Fibroblast of upper back skin (primary cell): ENCODE results near the gene TMEM255B.
A peak's percentile ranks its signal among the peaks of the same experiment; 100 is the strongest.
"Not testable (repeated sequence)": the region's sequence is repeated elsewhere in the genome, so short reads cannot be mapped to it uniquely, and the experiment has no call there.

Experiments
- DNase-seq: peaks from one replicate; pipeline ENCODE4 v3.0.0-alpha.2; 2013

The TMEM255B gene

GRCh38 chr13:113791226-113791625 lies 32.2 kb downstream of the TMEM255B start:
- no peak for DNase-seq

GRCh38 chr13:113791761-113792160 lies 32.7 kb downstream of the TMEM255B start:
- DNase-seq: no peak

- DNase-seq: no peak
These were observed 33.3 kb downstream of the TMEM255B start for GRCh38 chr13:113792236-113792770.

- DNase-seq: no peak
These were observed 34.1 kb downstream of the TMEM255B start for GRCh38 chr13:113792886-113793717.

- no peak for DNase-seq
These were observed 34.7 kb downstream of the TMEM255B start for GRCh38 chr13:113793718-113794085.

GRCh38 chr13:113794086-113794485 lies 35.1 kb downstream of the TMEM255B start:
- DNase-seq: no peak

- DNase-seq: no peak
These were observed 35.7 kb downstream of the TMEM255B start for GRCh38 chr13:113794764-113795173.

- not testable (repeated sequence) for DNase-seq
These were observed 36.3 kb downstream of the TMEM255B start for GRCh38 chr13:113795362-113795761.

- no peak for DNase-seq
These were observed 37.4 kb downstream of the TMEM255B start for GRCh38 chr13:113796211-113796963.

- no peak for DNase-seq
These were observed 38.1 kb downstream of the TMEM255B start for GRCh38 chr13:113796964-113797676.

- DNase-seq: no peak
These were observed 39.3 kb downstream of the TMEM255B start for GRCh38 chr13:113798200-113798811.

GRCh38 chr13:113800576-113800926 lies 41.5 kb downstream of the TMEM255B start:
- no peak for DNase-seq

- no peak for DNase-seq
These were observed 42.4 kb downstream of the TMEM255B start for GRCh38 chr13:113801289-113801961.

GRCh38 chr13:113802090-113802531 lies 43.1 kb downstream of the TMEM255B start:
- peak; percentile 83 for DNase-seq

GRCh38 chr13:113802761-113803160 lies 43.7 kb downstream of the TMEM255B start:
- no peak for DNase-seq

- DNase-seq: no peak
These were observed 44.5 kb downstream of the TMEM255B start for GRCh38 chr13:113803409-113804016.

- peak; percentile 64 for DNase-seq
These were observed 45.1 kb downstream of the TMEM255B start for GRCh38 chr13:113804017-113804702.

- no peak for DNase-seq
These were observed 45.8 kb downstream of the TMEM255B start for GRCh38 chr13:113804703-113805430.

- no peak for DNase-seq
These were observed 46.5 kb downstream of the TMEM255B start for GRCh38 chr13:113805431-113806103.

- no peak for DNase-seq
These were observed 47.1 kb downstream of the TMEM255B start for GRCh38 chr13:113806104-113806471.
